Nephron progenitor cell (in vitro differentiated cells): Measurements from ENCODE around the gene PTPRS.
A peak's percentile ranks its signal among the peaks of the same experiment; 100 is the strongest.

Experiments
- DNase-seq: peaks from one replicate; pipeline ENCODE4 v3.0.0; 2021
- H3K27ac Mint-ChIP-seq: 2 replicates; pipeline ENCODE4 v1.8.0; 2021; ENCODE audit warnings: mild to moderate bottlenecking, moderate library complexity, mixed read lengths
- H3K27me3 Mint-ChIP-seq: 2 replicates; pipeline ENCODE4 v1.8.0; 2021; ENCODE audit warnings: mild to moderate bottlenecking, low read depth, mixed read lengths; ENCODE audit not compliant: poor library complexity
- H3K36me3 Mint-ChIP-seq: 2 replicates; pipeline ENCODE4 v1.8.0; 2021; ENCODE audit warnings: low read depth, mixed read lengths
- H3K4me1 Mint-ChIP-seq: 2 replicates; pipeline ENCODE4 v1.8.0; 2021; ENCODE audit warnings: mixed read lengths
- H3K4me3 Mint-ChIP-seq: 2 replicates; pipeline ENCODE4 v1.8.0; 2021; ENCODE audit warnings: mild to moderate bottlenecking, moderate library complexity, mixed read lengths
- H3K9me3 Mint-ChIP-seq: 2 replicates; pipeline ENCODE4 v1.8.0; 2021; ENCODE audit warnings: mild to moderate bottlenecking, moderate library complexity, mixed read lengths
- CTCF ChIP-seq: fragments of 200-600 bp; sonication (generic); IDR thresholded peaks from 2 replicates; pipeline ENCODE4 v1.5.0; 2021; ENCODE audit warnings: antibody characterized with exemption

Gene PTPRS

GRCh38 chr19:5314012-5314906 lies 26.4 kb downstream of the PTPRS start:
- TF ChIP-seq CTCF: no peak
- Mint-ChIP-seq H3K4me3 (no peak overlapping the region), H3K36me3 (peaks cover 9% of the 10 kb centered on the region), H3K4me1 (no peaks in the 10 kb centered on the region), H3K27ac (no peak overlapping the region), H3K27me3 (peaks cover 3% of the 10 kb centered on the region), H3K9me3 (no peaks in the 10 kb centered on the region)
- DNase-seq: no peak

- peaks cover 9% of the 10 kb centered on the region for H3K36me3 Mint-ChIP-seq
- H3K4me3 Mint-ChIP-seq: no peak overlapping the region
- H3K27me3 Mint-ChIP-seq: peaks cover 3% of the 10 kb centered on the region
- DNase-seq: no peak
- no peak overlapping the region for H3K27ac Mint-ChIP-seq
- no peak for TF ChIP-seq CTCF
- no peaks in the 10 kb centered on the region for H3K9me3 Mint-ChIP-seq
- H3K4me1 Mint-ChIP-seq: peaks cover 1% of the 10 kb centered on the region
Observed at GRCh38 chr19:5313307-5313706, 27.3 kb downstream of the PTPRS start.

GRCh38 chr19:5312058-5312457 lies 28.6 kb downstream of the PTPRS start:
- TF ChIP-seq CTCF: no peak
- H3K4me3 Mint-ChIP-seq: no peak overlapping the region
- H3K36me3 Mint-ChIP-seq: peaks cover 17% of the 10 kb centered on the region
- H3K27ac Mint-ChIP-seq: no peak overlapping the region
- H3K9me3 Mint-ChIP-seq: no peaks in the 10 kb centered on the region
- H3K27me3 Mint-ChIP-seq: peaks cover 3% of the 10 kb centered on the region
- H3K4me1 Mint-ChIP-seq: peaks cover 12% of the 10 kb centered on the region
- no peak for DNase-seq

- H3K4me1 Mint-ChIP-seq: peaks cover 21% of the 10 kb centered on the region
- no peak for DNase-seq
- no peak for TF ChIP-seq CTCF
- no peak overlapping the region for H3K4me3 Mint-ChIP-seq
- H3K27ac Mint-ChIP-seq: no peak overlapping the region
- no peaks in the 10 kb centered on the region for H3K9me3 Mint-ChIP-seq
- peaks cover 17% of the 10 kb centered on the region for H3K36me3 Mint-ChIP-seq
- H3K27me3 Mint-ChIP-seq: peaks cover 6% of the 10 kb centered on the region
Observed at GRCh38 chr19:5309438-5310204, 31.0 kb downstream of the PTPRS start.

GRCh38 chr19:5308451-5309437 lies 31.9 kb downstream of the PTPRS start:
- no peak for TF ChIP-seq CTCF
- Mint-ChIP-seq H3K4me1 (peaks cover 21% of the 10 kb centered on the region), H3K4me3 (no peak overlapping the region), H3K36me3 (peaks cover 17% of the 10 kb centered on the region), H3K27ac (peak overlapping the region; percentile 69), H3K9me3 (no peaks in the 10 kb centered on the region), H3K27me3 (peaks cover 6% of the 10 kb centered on the region)
- DNase-seq: no peak
